GM12875 (cell line): ENCODE results near the gene DLST.

Source experiments
- H3K4me3 ChIP-seq: one replicate; pipeline ENCODE4 v1.5.1; 2011; ENCODE audit warnings: low read depth, low read length, control low read depth
- CTCF ChIP-seq: IDR thresholded peaks from 2 replicates; pipeline ENCODE4 v1.5.1; 2011; ENCODE audit warnings: low read depth, mild to moderate bottlenecking, control low read depth, inconsistent platforms, low read length, moderate library complexity, borderline replicate concordance; ENCODE audit not compliant: insufficient read depth

DLST gene

GRCh38 chr14:74906925-74907521 is 25.3 kb downstream of the DLST start:
- no peak overlapping the region for H3K4me3 ChIP-seq
- peak; percentile 47; the same call in 1 of the 2 replicates for TF ChIP-seq CTCF

GRCh38 chr14:74907744-74908143 is 26.0 kb downstream of the DLST start:
- no peak for TF ChIP-seq CTCF
- no peak overlapping the region for H3K4me3 ChIP-seq

GRCh38 chr14:74908861-74909341 is 27.2 kb downstream of the DLST start:
- no peak for TF ChIP-seq CTCF
- no peak overlapping the region for H3K4me3 ChIP-seq

- TF ChIP-seq CTCF = no peak
- H3K4me3 ChIP-seq = no peak overlapping the region
Measured at GRCh38 chr14:74909501-74909900, 27.8 kb downstream of the DLST start.

- no peak overlapping the region for H3K4me3 ChIP-seq
- TF ChIP-seq CTCF = no peak
Measured at GRCh38 chr14:74909911-74910310, 28.2 kb downstream of the DLST start.

GRCh38 chr14:74910556-74910955 is 28.8 kb downstream of the DLST start:
- H3K4me3 ChIP-seq = no peak overlapping the region
- TF ChIP-seq CTCF = no peak

GRCh38 chr14:74911221-74911620 is 29.5 kb downstream of the DLST start:
- no peak overlapping the region for H3K4me3 ChIP-seq
- TF ChIP-seq CTCF = no peak
